CD4-positive, alpha-beta T cell (primary cell): ENCODE measurements around the gene C1QTNF8. TPM values are rescaled to one million over a fixed set of nuclear protein-coding genes. Genes with fewer than 3 reads are reported as not detected.

Experiments
- ATAC-seq: fragments of 200-7000 bp; cut with Tn5 transposase; one replicate; pipeline ENCODE4 v1.10.0; 2022; ENCODE audit warnings: mild to moderate bottlenecking; ENCODE audit not compliant: poor library complexity
- CTCF ChIA-PET: fragments of 350-600 bp; sonication (Branson Sonifier 250); formaldehyde crosslinking; loops from one replicate; lab custom pipeline; 2021; ENCODE audit warnings: antibody characterized with exemption, inconsistent platforms; lab: Charles Lee
- POLR2A ChIA-PET: fragments of 350-600 bp; sonication (Branson Sonifier 250); formaldehyde crosslinking; loops from one replicate; lab custom pipeline; 2021; ENCODE audit warnings: antibody characterized with exemption, inconsistent platforms; lab: Charles Lee
- DNase-seq, 14 experiments: peaks; one replicate each; pipeline ENCODE4 v3.0.0-alpha.2; 2013 to 2020; ENCODE audit warnings: mixed read lengths in 2 of 14
- H3K27ac ChIP-seq, 2 donors: one replicate each; pipeline versions ENCODE4 v1.5.1 to v1.7.0; 2013; ENCODE audit warnings: low read length in 2 of 2, low read depth in 1 of 2, mild to moderate bottlenecking in 1 of 2
- H3K27me3 ChIP-seq, 2 experiments: 1 replicate in 1 of 2; 2 replicates in 1 of 2; pipeline versions ENCODE4 v1.6.1 to v1.7.0; 2013; ENCODE audit warnings: low read length in 2 of 2, control low read depth in 1 of 2, mild to moderate bottlenecking in 1 of 2, moderate library complexity in 1 of 2; ENCODE audit not compliant: insufficient read depth in 2 of 2, control insufficient read depth in 1 of 2
- H3K36me3 ChIP-seq: one replicate; pipeline ENCODE4 v1.6.1; 2013; ENCODE audit warnings: low read length, control low read depth; ENCODE audit not compliant: insufficient read depth
- H3K4me1 ChIP-seq: one replicate; pipeline ENCODE4 v1.6.1; 2013; ENCODE audit warnings: low read length, control low read depth; ENCODE audit not compliant: insufficient read depth
- H3K4me3 ChIP-seq: one replicate; pipeline ENCODE4 v1.5.1; 2013; ENCODE audit warnings: mild to moderate bottlenecking, low read length, moderate library complexity
- H3K9me3 ChIP-seq, 2 experiments: 1 replicate in 1 of 2; 2 replicates in 1 of 2; pipeline versions ENCODE4 v1.6.1 to v1.7.0; 2013; ENCODE audit warnings: low read length in 2 of 2, mild to moderate bottlenecking in 2 of 2, control low read depth in 1 of 2, moderate library complexity in 1 of 2; ENCODE audit not compliant: control insufficient read depth in 1 of 2, insufficient read depth in 1 of 2
- H3K27ac Mint-ChIP-seq: one replicate; pipeline ENCODE4 v1.8.0; 2020; ENCODE audit warnings: mixed read lengths
- H3K27me3 Mint-ChIP-seq: one replicate; pipeline ENCODE4 v1.8.0; 2021; ENCODE audit warnings: mixed read lengths
- H3K36me3 Mint-ChIP-seq: one replicate; pipeline ENCODE4 v1.8.0; 2021; ENCODE audit warnings: low read depth, mixed read lengths
- H3K4me1 Mint-ChIP-seq: one replicate; pipeline ENCODE4 v1.8.0; 2021; ENCODE audit warnings: low read depth, mixed read lengths
- H3K4me3 Mint-ChIP-seq: one replicate; pipeline ENCODE4 v1.8.0; 2020; ENCODE audit warnings: mild to moderate bottlenecking, mixed read lengths
- H3K9me3 Mint-ChIP-seq: one replicate; pipeline ENCODE4 v1.8.0; 2020; ENCODE audit warnings: mixed read lengths
- CTCF ChIP-seq: fragments of 200-600 bp; IDR thresholded peaks from one replicate; pipeline ENCODE4 v1.8.0; 2022; ENCODE audit warnings: antibody characterized with exemption, mild to moderate bottlenecking
- intact Hi-C, 2 experiments: fragments of 100-400 bp; cut with DNase I in 1 of 2; cut with micrococcal nuclease in 1 of 2; formaldehyde crosslinking; loops; one replicate each; pipeline versions ENCODE4 v1.15.1 to v1.9.0; 2023 to 2025; cut with DNase I, micrococcal nuclease
- total RNA-seq, 174 experiments: library from RNA in 2 of 174; stranded (reverse) in 2 of 174; gene quantifications; one replicate each; pipeline ENCODE4 v1.2.3 and lab custom pipeline; 2021 to 2026

Gene C1QTNF8
- total RNA-seq, 2 experiments from 2014 or later: not detected

GRCh38 chr16:1102921-1103635 lies 7.0 kb upstream of the C1QTNF8 start:
- intact Hi-C loops: loop anchor here in 1 of 2 experiments (2.0 kb wide), 2 partner anchors 290 to 392 kb away; no protein-coding TSS in a partner anchor
- peak; percentile 50 for TF ChIP-seq CTCF
- H3K9me3 ChIP-seq: peaks cover 0 to 27% of the 10 kb centered on the region in 2 experiments
- H3K27me3 ChIP-seq: peaks cover 23 to 35% of the 10 kb centered on the region in 2 experiments
- Mint-ChIP-seq H3K4me3 (no peak overlapping the region), H3K9me3 (no peaks in the 10 kb centered on the region), H3K36me3 (no peaks in the 10 kb centered on the region), H3K27me3 (peaks cover 9% of the 10 kb centered on the region), H3K27ac (no peak overlapping the region), H3K4me1 (no peaks in the 10 kb centered on the region)
- H3K4me3 ChIP-seq: no peak overlapping the region
- DNase-seq (peak; percentile 44 to 85 (median 67)), ATAC-seq (peak; percentile 83)
- no peak overlapping the region for H3K27ac ChIP-seq
- POLR2A ChIA-PET: no interaction called here
- CTCF ChIA-PET: interaction anchor here (0.6 kb wide), 1 partner anchor 389 kb away, joined by 3 read pairs; no protein-coding TSS in a partner anchor
- H3K36me3 ChIP-seq: no peaks in the 10 kb centered on the region
- peaks cover 9% of the 10 kb centered on the region for H3K4me1 ChIP-seq

- no peaks in the 10 kb centered on the region for H3K4me1 Mint-ChIP-seq
- POLR2A ChIA-PET: no interaction called here
- TF ChIP-seq CTCF: no peak
Observed at GRCh38 chr16:1102333-1102700, 6.3 kb upstream of the C1QTNF8 start.

GRCh38 chr16:1101573-1102332 lies 5.7 kb upstream of the C1QTNF8 start:
- Mint-ChIP-seq H3K4me1 (no peaks in the 10 kb centered on the region), H3K27ac (no peak overlapping the region), H3K4me3 (no peak overlapping the region), H3K36me3 (no peaks in the 10 kb centered on the region), H3K9me3 (no peaks in the 10 kb centered on the region), H3K27me3 (peaks cover 7% of the 10 kb centered on the region)
- Histone ChIP-seq H3K27ac (no peak overlapping the region), H3K9me3 (peaks cover 0 to 21% of the 10 kb centered on the region in 2 experiments), H3K4me3 (no peak overlapping the region), H3K36me3 (no peaks in the 10 kb centered on the region), H3K4me1 (peaks cover 9% of the 10 kb centered on the region), H3K27me3 (peaks cover 18 to 29% of the 10 kb centered on the region in 2 experiments)
- POLR2A ChIA-PET: no interaction called here
- no peak for TF ChIP-seq CTCF
- CTCF ChIA-PET: no interaction called here
- intact Hi-C loops: loop anchor here in 1 of 2 experiments (2.0 kb wide), 2 partner anchors 289 to 391 kb away; no protein-coding TSS in a partner anchor
- DNase-seq (no peak), ATAC-seq (no peak)

More at GRCh38 chr16:1102333-1102700, 6.3 kb upstream of the C1QTNF8 start:
- H3K27ac Mint-ChIP-seq: no peak overlapping the region
- no peak overlapping the region for H3K27ac ChIP-seq
- peaks cover 9% of the 10 kb centered on the region for H3K4me1 ChIP-seq
- no peak overlapping the region for H3K4me3 ChIP-seq
- H3K27me3 Mint-ChIP-seq: peaks cover 9% of the 10 kb centered on the region
- peaks cover 20 to 29% of the 10 kb centered on the region in 2 experiments for H3K27me3 ChIP-seq
- CTCF ChIA-PET: no interaction called here
- H3K9me3 ChIP-seq: peaks cover 0 to 26% of the 10 kb centered on the region in 2 experiments
- H3K9me3 Mint-ChIP-seq: no peaks in the 10 kb centered on the region
- no peaks in the 10 kb centered on the region for H3K36me3 ChIP-seq
- no peak overlapping the region for H3K4me3 Mint-ChIP-seq
- no peak for DNase-seq
- no peaks in the 10 kb centered on the region for H3K36me3 Mint-ChIP-seq
- ATAC-seq: no peak
- intact Hi-C loops: loop anchor here in 1 of 2 experiments (2.0 kb wide), 2 partner anchors 290 to 392 kb away; no protein-coding TSS in a partner anchor
